HG02943 (cell line): ENCODE data around the gene POU2F2.

Source experiments
- ATAC-seq: cut with Tn5 transposase; IDR thresholded peaks from one replicate; pipeline ENCODE4 v1.9.1; 2021; ENCODE audit warnings: mild to moderate bottlenecking, low read depth, moderate library complexity; ENCODE audit not compliant: unreplicated experiment

Gene POU2F2

GRCh38 chr19:42132030-42132628, at the start of gene POU2F2:
Gene POU2F2, minus strand, starts transcription at chr19:42132446. Its CDS starts 35 bp downstream, at chr19:42132411.
- ATAC-seq = no peak

DNA sequence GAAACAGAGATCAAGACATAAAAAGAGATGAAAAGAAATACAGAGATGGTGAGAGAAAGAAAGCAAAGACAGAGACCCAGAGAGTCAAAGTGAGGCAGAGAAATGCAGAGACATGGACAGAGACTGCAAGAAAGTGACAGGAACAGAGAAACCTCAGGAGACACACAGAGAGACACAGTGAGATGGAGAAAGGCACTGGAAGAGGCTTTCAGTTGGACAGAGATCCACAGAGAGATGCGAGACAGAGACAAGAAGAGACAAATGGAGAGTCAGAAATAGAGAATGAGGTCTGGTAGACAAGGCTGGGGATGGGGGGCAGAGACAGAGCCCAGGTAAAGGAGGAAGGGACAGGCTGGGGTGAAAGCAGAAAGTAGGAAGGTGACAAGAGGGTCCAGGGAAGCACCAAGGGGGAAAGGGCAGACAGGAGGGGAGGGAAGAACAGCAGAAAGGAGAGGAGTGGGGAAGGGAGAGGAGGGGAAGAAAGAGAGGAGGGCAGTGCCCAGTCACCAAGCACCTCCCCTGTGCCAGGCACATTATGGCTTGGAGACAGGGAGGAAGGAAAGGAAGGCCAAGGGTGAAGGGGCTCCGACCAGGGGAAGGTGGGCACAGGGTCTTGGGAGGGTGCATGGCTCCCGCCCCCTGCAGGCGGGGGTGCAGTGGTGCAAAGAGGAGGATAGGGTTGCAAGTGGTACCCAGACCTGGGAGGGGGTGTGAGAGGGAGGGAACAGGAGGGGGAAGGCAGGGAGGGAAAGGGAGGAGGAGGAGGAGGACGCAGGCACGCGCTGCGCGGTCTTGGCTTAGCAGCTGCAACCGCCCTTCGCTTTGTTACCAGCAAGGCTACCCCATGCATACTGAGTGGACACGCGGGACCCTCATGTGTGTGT, 46.8 kb upstream of the POU2F2 start:
- no peak for ATAC-seq

GRCh38 chr19:42177686-42178019, 45.4 kb upstream of the POU2F2 start:
- ATAC-seq = no peak

DNA sequence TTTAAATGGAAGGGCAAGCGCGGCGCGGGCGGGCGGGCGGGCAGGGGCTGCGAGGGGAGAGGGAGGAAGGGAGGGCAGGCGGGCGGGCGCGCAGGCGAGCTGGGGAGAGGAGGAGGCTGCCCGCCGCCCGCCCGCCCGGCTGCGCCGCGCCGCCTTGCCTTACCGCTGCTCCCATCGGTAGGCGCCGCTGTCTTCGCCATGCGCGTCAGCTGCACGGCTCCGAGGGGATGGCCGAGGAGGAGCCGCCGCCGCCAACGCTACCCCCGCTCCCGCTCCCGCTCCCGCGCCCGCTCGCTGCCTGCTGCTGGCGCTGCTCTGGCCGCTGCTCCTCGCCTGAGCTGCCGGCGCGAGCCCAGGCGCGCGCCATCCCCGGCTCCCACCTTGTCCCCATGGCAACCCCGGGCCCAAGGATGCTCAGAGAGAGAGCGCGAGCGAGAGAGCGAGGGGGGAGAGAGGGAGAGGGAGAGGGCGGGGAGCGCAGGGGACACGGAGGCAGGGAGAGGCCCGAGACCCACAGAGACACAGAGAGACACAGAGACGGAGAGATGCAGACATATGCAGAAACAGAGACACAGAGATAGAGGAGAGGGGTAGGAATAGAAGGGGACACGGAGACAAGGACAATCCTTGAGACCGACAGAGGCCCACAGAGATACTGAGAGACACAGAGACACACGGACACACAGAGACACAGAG, 44.9 kb upstream of the POU2F2 start:
- no peak for ATAC-seq

DNA sequence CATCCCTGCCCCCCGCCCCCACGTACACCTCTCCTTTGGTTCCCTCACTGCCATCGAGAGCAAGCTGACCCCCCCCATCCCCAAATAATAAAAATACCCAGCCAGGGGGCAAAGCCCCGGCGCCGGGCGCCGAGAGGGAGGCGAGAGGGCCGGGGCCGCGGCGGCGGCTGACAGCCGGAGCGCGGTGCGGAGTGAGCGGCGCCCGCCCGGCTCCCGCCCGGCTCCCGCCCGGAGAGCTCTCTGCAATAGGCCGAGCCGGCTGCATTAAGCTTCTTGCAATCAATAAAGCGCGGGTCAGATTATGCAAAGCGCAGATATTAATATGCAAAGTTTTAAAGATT, 44.4 kb upstream of the POU2F2 start:
- no peak for ATAC-seq

- ATAC-seq = no peak
These were observed 43.9 kb upstream of the POU2F2 start for GRCh38 chr19:42175952-42176648.

GRCh38 chr19:42174958-42175734, 42.9 kb upstream of the POU2F2 start:
- ATAC-seq = no peak

- ATAC-seq = no peak
These were observed 41.9 kb upstream of the POU2F2 start for GRCh38 chr19:42174188-42174587.

DNA sequence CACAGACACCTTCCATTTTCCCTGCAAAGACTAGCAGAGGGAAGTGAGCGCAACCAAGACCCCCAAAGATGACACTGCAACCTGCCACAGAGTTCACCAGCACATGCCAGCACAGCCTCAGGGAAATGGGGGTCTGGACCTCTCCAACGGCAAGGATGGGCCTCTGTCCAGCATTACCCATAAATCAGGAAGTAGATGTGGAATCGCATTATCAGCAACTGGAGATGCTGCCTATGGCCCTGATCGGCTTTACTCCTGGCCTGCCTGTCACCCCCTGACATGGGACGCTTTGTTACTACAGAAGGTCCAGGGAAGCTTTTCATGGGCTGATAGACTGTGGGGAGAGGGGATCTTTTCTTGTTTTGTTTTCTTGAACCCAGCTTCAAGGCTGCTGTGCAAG, 41.4 kb upstream of the POU2F2 start:
- ATAC-seq = no peak

GRCh38 chr19:42172261-42172660, 40.0 kb upstream of the POU2F2 start:
- ATAC-seq = no peak

- no peak for ATAC-seq
These were observed 38.5 kb upstream of the POU2F2 start for GRCh38 chr19:42170715-42171114.

GRCh38 chr19:42169486-42170413, 37.5 kb upstream of the POU2F2 start:
- no peak for ATAC-seq

DNA sequence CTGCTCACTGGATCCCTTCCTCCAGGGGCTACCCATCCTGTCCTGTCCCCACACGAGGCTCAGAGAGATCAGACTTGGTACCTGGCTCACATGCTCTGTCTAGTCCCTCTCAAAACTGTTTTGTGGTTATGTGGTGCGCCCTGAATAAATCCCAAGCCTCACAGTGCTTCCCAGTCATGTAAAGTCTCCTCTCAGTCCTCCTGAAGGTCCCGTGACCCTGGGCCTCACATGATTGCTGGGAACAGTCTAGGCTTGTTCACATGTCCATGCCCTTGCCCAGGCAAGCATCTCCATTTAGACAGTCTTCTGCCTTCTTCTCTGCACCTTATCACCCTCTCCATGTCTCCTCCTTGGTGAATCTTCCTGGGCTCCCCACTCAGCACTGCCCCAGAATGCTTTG, 36.0 kb upstream of the POU2F2 start:
- no peak for ATAC-seq

DNA sequence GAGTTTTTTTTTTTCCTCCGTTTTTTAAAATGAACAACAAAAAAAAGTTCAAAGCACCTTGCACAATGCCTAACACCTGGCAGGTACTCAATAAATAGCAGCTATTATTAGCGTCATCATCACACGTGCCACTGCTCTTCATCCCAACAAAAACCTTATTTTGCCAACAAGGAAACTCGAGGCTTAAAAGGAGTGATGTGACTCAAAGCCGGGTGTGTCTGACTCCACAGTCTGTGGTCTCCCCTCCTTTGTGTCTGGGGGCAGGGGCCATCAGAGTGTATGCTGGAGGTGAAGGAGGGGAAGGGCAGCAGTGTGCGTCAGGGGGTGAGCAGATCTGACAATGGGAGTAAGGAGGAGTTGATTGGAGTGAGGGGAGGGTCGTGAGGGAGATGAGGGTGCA, 34.1 kb upstream of the POU2F2 start:
- ATAC-seq = no peak

DNA sequence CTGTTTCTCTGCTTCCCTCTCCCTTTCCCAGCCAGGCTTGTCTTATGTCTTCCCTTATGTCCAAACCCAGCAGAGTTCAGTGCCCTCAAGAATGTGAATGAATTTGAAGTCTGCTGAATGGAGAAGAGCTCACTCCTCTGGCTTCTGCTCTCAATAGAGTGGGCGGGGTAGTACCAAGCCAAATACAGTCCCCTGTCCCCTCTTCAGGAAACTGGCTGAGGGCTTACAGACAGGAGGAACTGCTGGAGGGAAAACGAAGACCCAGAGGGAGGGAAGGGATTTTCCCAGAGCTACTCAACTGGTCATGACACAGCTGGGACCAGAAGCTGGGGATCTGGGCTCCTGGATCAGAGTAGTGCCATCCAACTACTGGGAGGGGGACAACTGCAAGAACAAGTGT, 32.9 kb upstream of the POU2F2 start:
- no peak for ATAC-seq

- ATAC-seq = no peak
These were observed 29.5 kb upstream of the POU2F2 start for GRCh38 chr19:42161616-42162263.

DNA sequence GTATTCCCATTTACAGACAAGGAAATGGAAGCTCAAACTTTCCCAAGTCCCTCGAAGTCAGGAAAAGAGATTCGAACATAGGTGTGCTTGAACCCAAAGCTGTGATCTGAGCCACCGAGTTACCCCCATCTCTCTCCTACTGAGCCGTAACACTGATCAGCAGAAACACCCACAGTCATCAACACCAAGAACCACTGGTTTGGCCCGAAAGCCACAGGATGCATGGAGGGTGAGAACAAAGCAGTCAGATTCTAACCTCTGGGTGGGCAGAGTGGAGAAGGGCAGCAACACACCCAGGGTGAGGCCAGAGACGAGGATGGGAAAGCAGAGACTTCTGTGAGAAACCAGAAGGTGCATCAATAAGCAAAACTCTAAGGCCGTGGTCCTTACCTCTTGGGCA, 27.7 kb upstream of the POU2F2 start:
- ATAC-seq = no peak

DNA sequence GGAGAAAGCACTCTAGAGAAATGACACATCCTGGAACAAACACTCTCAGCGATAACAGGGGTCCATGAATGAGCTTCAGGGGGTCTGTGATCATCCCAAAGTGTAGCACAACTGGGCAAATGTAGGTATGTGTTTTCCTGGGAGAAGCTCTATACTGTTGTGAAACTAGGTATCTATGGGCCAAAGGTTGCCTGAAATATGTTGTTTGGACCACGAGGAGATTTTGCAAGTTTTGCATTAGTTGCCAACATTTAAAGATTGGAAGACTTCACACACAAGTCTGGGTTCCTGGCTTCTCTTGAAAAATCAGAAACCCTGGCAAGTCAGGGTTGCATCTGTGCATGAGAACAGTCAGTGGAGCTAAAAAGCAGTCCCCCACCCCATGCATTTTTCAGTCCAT, 26.7 kb upstream of the POU2F2 start:
- no peak for ATAC-seq

DNA sequence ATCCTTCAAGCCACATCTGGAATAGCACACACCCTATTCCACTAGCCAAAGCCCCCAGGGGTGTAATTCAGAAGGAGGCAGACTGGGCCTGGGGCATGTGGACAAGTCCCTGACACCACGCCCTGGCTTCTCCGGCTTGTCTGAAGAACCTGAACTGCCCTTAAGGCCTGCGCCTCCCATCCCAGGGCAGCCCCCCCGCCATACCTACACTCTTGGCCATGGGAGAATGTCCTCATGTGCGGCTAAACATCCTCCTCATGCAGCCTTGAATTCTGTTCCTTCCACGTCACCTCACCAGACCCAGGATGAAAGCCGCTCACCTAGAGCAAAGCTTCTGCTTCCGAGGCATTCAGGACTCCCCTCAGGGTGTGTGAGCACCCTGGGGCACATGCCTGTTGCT, 24.3 kb upstream of the POU2F2 start:
- no peak for ATAC-seq
